HepG2 (cell line): ENCODE measurements around the gene KIF3C. TPM values are rescaled to one million over a fixed set of nuclear protein-coding genes. Genes with fewer than 3 reads are reported as not detected.
A peak's percentile ranks its signal among the peaks of the same experiment; 100 is the strongest.

ENCODE experiments used
- AHR ChIP-seq: IDR thresholded peaks from 2 replicates; pipeline ENCODE4 v1.6.1; 2018; ENCODE audit warnings: missing genetic modification reagents, missing compliant biosample characterization
- BRCA1 ChIP-seq: sonication (generic); formaldehyde crosslinking; IDR thresholded peaks from 2 replicates; pipeline ENCODE4 v1.4.0; 2020; ENCODE audit warnings: missing genetic modification reagents
- FOSL1 ChIP-seq: sonication (generic); formaldehyde crosslinking; IDR thresholded peaks from 2 replicates; pipeline ENCODE4 v1.9.0; 2021; ENCODE audit warnings: missing genetic modification reagents, borderline replicate concordance
- HDAC2 ChIP-seq: sonication (generic); formaldehyde crosslinking; IDR thresholded peaks from 2 replicates; pipeline ENCODE4 v1.4.0; 2020; ENCODE audit warnings: missing genetic modification reagents
- POLR2G ChIP-seq: fragments of 200-400 bp; formaldehyde crosslinking; IDR thresholded peaks from 2 replicates; pipeline ENCODE4 v1.6.1; 2018; ENCODE audit warnings: mild to moderate bottlenecking, low read depth, low read length, moderate library complexity
- SMARCE1 ChIP-seq: fragments of 450-650 bp; IDR thresholded peaks from 2 replicates; pipeline ENCODE4 v1.6.1; 2017; ENCODE audit warnings: borderline replicate concordance
- SNAPC2 ChIP-seq: sonication (generic); formaldehyde crosslinking; IDR thresholded peaks from 2 replicates; pipeline ENCODE4 v1.8.1; 2022; ENCODE audit warnings: mild to moderate bottlenecking, missing genetic modification reagents
- TBX3 ChIP-seq: fragments of 450-650 bp; IDR thresholded peaks from 2 replicates; pipeline ENCODE4 v1.6.1; 2017; ENCODE audit warnings: antibody characterized with exemption, mild to moderate bottlenecking, inconsistent platforms, borderline replicate concordance
- WIZ ChIP-seq: sonication (generic); formaldehyde crosslinking; IDR thresholded peaks from 2 replicates; pipeline ENCODE4 v1.5.1; 2020; ENCODE audit warnings: mild to moderate bottlenecking, missing genetic modification reagents
- ZNF430 ChIP-seq: sonication (generic); formaldehyde crosslinking; IDR thresholded peaks from 2 replicates; pipeline ENCODE4 v1.9.0; 2021; ENCODE audit warnings: mild to moderate bottlenecking, missing genetic modification reagents
- ZNF577 ChIP-seq: sonication (generic); formaldehyde crosslinking; IDR thresholded peaks from 2 replicates; pipeline ENCODE4 v1.4.0; 2020; ENCODE audit warnings: mild to moderate bottlenecking, low read depth, missing genetic modification reagents, borderline replicate concordance
- ZSCAN29 ChIP-seq: sonication (generic); formaldehyde crosslinking; conservative IDR thresholded peaks from 2 replicates; pipeline ENCODE4 v1.4.0; 2020; ENCODE audit warnings: mild to moderate bottlenecking, missing genetic modification reagents
- polyA plus RNA-seq, 8 experiments: library from polyadenylated mRNA; depleted of rRNA in 3 of 8; stranded (reverse) in 7 of 8; unstranded in 1 of 8; fragments of >200 nt; fragmentation: Illumina TruSeq in 4 of 8; extraction: Trizol in 4 of 8; gene quantifications; 2 replicates each; pipeline versions ENCODE4 v1.2.1 to v1.2.3, GENCODE V29; 2011 to 2016; ENCODE audit warnings: low read depth in 4 of 8, missing spikeins in 1 of 8, mixed read lengths in 1 of 8; ENCODE audit not compliant: insufficient read depth in 1 of 8
- total RNA-seq, 5 experiments: library from RNA; depleted of rRNA; stranded (reverse); fragments of >200 nt; fragmentation: Illumina TruSeq; extraction: Trizol; gene quantifications; 2 replicates each; pipeline ENCODE4 v1.2.3, GENCODE V29; 2016; ENCODE audit warnings: low read depth in 1 of 5
- TF ChIP-seq, protein P1 (sequence below): sonication (generic); formaldehyde crosslinking; IDR thresholded peaks from 2 replicates; pipeline ENCODE4 v1.9.0; 2021; ENCODE audit warnings: missing genetic modification reagents, mild to moderate bottlenecking, borderline replicate concordance
- TF ChIP-seq, protein P2 (sequence below): sonication (generic); formaldehyde crosslinking; IDR thresholded peaks from 2 replicates; pipeline ENCODE4 v1.8.0; 2022; ENCODE audit warnings: mild to moderate bottlenecking, missing genetic modification reagents, moderate library complexity
- TF ChIP-seq, protein P3 (sequence below): IDR thresholded peaks from 2 replicates; pipeline ENCODE4 v1.6.1; 2016; ENCODE audit warnings: mild to moderate bottlenecking, missing biosample characterization, missing genetic modification reagents
- TF ChIP-seq, protein P4 (sequence below): sonication (generic); formaldehyde crosslinking; IDR thresholded peaks from 2 replicates; pipeline ENCODE4 v1.8.0; 2022; ENCODE audit warnings: missing genetic modification reagents, mild to moderate bottlenecking, moderate library complexity, borderline replicate concordance
- TF ChIP-seq, protein P5 (sequence below): sonication (generic); formaldehyde crosslinking; IDR thresholded peaks from 2 replicates; pipeline ENCODE4 v1.4.0; 2020; ENCODE audit warnings: mild to moderate bottlenecking, missing genetic modification reagents
- TF ChIP-seq, protein P6 (sequence below): sonication (generic); formaldehyde crosslinking; IDR thresholded peaks from 2 replicates; pipeline ENCODE4 v1.8.1; 2022; ENCODE audit warnings: low read depth, mild to moderate bottlenecking, missing genetic modification reagents

The KIF3C gene
- total and polyA plus RNA-seq, 2 of the 13 experiments (the other 11 are each of a cell fraction or from before 2014, with no cell fraction given), result 3.6 to 4.9 TPM

DNA sequence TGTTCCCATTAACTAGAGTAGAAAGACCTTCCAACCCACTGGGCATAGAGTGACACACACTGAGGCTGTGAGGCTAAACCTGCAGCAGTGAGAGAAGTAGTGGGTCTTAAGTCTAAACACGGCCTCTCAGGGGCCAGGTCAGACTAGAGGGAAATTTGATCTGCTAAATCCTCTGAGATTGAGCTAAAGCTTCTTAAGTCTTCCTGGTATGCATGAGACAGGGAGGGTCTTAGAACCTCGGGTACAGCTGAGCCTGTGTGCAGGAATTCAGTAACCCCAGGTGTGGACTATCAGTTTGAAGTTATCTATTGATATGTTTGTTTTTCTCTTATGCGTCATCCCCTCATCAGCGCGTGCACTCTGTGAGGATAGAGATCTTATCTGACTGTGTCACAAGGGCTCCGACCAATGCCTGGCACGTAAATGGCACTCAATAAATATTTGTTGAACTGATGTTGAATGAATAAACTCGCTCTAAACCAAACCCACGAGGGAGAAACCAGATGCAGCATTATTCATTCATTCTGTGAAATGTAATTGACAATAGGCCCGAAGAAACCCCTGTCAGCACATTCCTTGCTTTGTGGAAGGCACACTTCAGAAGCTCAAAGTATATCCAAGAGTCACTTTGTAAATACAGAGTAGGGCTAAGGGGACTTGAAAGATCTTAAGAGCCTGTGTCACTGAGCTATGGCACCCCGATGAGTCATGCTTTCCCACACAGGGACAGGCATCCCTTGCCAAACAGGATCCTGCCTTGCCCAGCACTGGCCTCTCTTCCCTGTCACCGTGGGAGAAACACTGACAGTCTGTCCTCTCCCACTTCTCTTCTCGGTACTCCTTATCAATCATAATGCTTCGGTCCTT lies 29.9 kb upstream of the KIF3C start (continued):
- TF ChIP-seq, protein P1, sequence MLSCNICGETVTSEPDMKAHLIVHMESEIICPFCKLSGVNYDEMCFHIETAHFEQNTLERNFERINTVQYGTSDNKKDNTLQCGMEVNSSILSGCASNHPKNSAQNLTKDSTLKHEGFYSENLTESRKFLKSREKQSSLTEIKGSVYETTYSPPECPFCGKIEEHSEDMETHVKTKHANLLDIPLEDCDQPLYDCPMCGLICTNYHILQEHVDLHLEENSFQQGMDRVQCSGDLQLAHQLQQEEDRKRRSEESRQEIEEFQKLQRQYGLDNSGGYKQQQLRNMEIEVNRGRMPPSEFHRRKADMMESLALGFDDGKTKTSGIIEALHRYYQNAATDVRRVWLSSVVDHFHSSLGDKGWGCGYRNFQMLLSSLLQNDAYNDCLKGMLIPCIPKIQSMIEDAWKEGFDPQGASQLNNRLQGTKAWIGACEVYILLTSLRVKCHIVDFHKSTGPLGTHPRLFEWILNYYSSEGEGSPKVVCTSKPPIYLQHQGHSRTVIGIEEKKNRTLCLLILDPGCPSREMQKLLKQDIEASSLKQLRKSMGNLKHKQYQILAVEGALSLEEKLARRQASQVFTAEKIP (CRISPR knock-in tag), result no peak
- TF ChIP-seq BRCA1, result no peak
- TF ChIP-seq, protein P2, sequence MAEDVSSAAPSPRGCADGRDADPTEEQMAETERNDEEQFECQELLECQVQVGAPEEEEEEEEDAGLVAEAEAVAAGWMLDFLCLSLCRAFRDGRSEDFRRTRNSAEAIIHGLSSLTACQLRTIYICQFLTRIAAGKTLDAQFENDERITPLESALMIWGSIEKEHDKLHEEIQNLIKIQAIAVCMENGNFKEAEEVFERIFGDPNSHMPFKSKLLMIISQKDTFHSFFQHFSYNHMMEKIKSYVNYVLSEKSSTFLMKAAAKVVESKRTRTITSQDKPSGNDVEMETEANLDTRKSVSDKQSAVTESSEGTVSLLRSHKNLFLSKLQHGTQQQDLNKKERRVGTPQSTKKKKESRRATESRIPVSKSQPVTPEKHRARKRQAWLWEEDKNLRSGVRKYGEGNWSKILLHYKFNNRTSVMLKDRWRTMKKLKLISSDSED, result no peak
- TF ChIP-seq TBX3, result peak; percentile 91
- TF ChIP-seq FOSL1 (CRISPR knock-in tag), result peak; percentile 85; the same call in 1 of the 2 replicates
- TF ChIP-seq, protein P3, sequence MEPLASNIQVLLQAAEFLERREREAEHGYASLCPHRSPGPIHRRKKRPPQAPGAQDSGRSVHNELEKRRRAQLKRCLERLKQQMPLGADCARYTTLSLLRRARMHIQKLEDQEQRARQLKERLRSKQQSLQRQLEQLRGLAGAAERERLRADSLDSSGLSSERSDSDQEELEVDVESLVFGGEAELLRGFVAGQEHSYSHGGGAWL (CRISPR knock-in tag), result no peak
- no peak for TF ChIP-seq SNAPC2
- no peak for TF ChIP-seq AHR (CRISPR knock-in tag)
- TF ChIP-seq ZNF430 (CRISPR knock-in tag), result no peak
- TF ChIP-seq, protein P4, sequence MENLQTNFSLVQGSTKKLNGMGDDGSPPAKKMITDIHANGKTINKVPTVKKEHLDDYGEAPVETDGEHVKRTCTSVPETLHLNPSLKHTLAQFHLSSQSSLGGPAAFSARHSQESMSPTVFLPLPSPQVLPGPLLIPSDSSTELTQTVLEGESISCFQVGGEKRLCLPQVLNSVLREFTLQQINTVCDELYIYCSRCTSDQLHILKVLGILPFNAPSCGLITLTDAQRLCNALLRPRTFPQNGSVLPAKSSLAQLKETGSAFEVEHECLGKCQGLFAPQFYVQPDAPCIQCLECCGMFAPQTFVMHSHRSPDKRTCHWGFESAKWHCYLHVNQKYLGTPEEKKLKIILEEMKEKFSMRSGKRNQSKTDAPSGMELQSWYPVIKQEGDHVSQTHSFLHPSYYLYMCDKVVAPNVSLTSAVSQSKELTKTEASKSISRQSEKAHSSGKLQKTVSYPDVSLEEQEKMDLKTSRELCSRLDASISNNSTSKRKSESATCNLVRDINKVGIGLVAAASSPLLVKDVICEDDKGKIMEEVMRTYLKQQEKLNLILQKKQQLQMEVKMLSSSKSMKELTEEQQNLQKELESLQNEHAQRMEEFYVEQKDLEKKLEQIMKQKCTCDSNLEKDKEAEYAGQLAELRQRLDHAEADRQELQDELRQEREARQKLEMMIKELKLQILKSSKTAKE (CRISPR knock-in tag), result no peak
- no peak for TF ChIP-seq POLR2G
- no peak for TF ChIP-seq ZNF577 (CRISPR knock-in tag)
- TF ChIP-seq ZSCAN29, result no peak
- peak; percentile 77 for TF ChIP-seq HDAC2 (CRISPR knock-in tag)
- TF ChIP-seq, protein P5, sequence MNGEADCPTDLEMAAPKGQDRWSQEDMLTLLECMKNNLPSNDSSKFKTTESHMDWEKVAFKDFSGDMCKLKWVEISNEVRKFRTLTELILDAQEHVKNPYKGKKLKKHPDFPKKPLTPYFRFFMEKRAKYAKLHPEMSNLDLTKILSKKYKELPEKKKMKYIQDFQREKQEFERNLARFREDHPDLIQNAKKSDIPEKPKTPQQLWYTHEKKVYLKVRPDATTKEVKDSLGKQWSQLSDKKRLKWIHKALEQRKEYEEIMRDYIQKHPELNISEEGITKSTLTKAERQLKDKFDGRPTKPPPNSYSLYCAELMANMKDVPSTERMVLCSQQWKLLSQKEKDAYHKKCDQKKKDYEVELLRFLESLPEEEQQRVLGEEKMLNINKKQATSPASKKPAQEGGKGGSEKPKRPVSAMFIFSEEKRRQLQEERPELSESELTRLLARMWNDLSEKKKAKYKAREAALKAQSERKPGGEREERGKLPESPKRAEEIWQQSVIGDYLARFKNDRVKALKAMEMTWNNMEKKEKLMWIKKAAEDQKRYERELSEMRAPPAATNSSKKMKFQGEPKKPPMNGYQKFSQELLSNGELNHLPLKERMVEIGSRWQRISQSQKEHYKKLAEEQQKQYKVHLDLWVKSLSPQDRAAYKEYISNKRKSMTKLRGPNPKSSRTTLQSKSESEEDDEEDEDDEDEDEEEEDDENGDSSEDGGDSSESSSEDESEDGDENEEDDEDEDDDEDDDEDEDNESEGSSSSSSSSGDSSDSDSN (CRISPR knock-in tag), result no peak
- no peak for TF ChIP-seq SMARCE1
- TF ChIP-seq, protein P6, sequence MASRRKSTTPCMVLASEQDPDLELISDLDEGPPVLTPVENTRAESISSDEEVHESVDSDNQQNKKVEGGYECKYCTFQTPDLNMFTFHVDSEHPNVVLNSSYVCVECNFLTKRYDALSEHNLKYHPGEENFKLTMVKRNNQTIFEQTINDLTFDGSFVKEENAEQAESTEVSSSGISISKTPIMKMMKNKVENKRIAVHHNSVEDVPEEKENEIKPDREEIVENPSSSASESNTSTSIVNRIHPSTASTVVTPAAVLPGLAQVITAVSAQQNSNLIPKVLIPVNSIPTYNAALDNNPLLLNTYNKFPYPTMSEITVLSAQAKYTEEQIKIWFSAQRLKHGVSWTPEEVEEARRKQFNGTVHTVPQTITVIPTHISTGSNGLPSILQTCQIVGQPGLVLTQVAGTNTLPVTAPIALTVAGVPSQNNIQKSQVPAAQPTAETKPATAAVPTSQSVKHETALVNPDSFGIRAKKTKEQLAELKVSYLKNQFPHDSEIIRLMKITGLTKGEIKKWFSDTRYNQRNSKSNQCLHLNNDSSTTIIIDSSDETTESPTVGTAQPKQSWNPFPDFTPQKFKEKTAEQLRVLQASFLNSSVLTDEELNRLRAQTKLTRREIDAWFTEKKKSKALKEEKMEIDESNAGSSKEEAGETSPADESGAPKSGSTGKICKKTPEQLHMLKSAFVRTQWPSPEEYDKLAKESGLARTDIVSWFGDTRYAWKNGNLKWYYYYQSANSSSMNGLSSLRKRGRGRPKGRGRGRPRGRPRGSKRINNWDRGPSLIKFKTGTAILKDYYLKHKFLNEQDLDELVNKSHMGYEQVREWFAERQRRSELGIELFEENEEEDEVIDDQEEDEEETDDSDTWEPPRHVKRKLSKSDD (CRISPR knock-in tag), result 0 out of 2 replicates have a peak, but pooled peaks have one; percentile 22
- TF ChIP-seq WIZ (CRISPR knock-in tag), result no peak
